Epithelial cell of esophagus (primary cell): Measurements from ENCODE around the gene UGGT2.

Source experiments
- DNase-seq: peaks from one replicate; pipeline ENCODE4 v3.0.0; 2010; ENCODE audit warnings: low read depth
- H3K4me3 ChIP-seq: 2 replicates; pipeline ENCODE4 v1.5.1; 2011; ENCODE audit warnings: mild to moderate bottlenecking, low read length, control low read depth
- CTCF ChIP-seq: IDR thresholded peaks from 2 replicates; pipeline ENCODE4 v1.5.1; 2011; ENCODE audit warnings: low read depth, mild to moderate bottlenecking, low read length, control low read depth, inconsistent platforms; ENCODE audit not compliant: insufficient read depth; ENCODE audit errors: missing control alignments

The UGGT2 gene

GRCh38 chr13:95834134-95834765, 219.0 kb downstream of the UGGT2 start:
- peak; percentile 70 for DNase-seq
- no peak overlapping the region for H3K4me3 ChIP-seq
- peak; percentile 96 for TF ChIP-seq CTCF

- peak; percentile 49 for DNase-seq
- no peak overlapping the region for H3K4me3 ChIP-seq
- no peak for TF ChIP-seq CTCF
Measured at GRCh38 chr13:95833719-95834118, 219.5 kb downstream of the UGGT2 start.

GRCh38 chr13:95833126-95833525, 220.1 kb downstream of the UGGT2 start:
- TF ChIP-seq CTCF = no peak
- H3K4me3 ChIP-seq = no peak overlapping the region

GRCh38 chr13:95822303-95822702, 230.9 kb downstream of the UGGT2 start:
- no peak overlapping the region for H3K4me3 ChIP-seq
- no peak for TF ChIP-seq CTCF
- no peak for DNase-seq

More at GRCh38 chr13:95833126-95833525, 220.1 kb downstream of the UGGT2 start:
- DNase-seq = peak; percentile 24

- no peak for DNase-seq
- H3K4me3 ChIP-seq = no peak overlapping the region
- no peak for TF ChIP-seq CTCF
Measured at GRCh38 chr13:95814495-95814894, 238.7 kb downstream of the UGGT2 start.

- DNase-seq = no peak
Measured at GRCh38 chr13:95813139-95813538, 240.1 kb downstream of the UGGT2 start.

More at GRCh38 chr13:95813139-95813538, 240.1 kb downstream of the UGGT2 start:
- no peak for TF ChIP-seq CTCF
- no peak overlapping the region for H3K4me3 ChIP-seq
